ENCODE results near the gene SKIC8.

Gene SKIC8

DNA sequence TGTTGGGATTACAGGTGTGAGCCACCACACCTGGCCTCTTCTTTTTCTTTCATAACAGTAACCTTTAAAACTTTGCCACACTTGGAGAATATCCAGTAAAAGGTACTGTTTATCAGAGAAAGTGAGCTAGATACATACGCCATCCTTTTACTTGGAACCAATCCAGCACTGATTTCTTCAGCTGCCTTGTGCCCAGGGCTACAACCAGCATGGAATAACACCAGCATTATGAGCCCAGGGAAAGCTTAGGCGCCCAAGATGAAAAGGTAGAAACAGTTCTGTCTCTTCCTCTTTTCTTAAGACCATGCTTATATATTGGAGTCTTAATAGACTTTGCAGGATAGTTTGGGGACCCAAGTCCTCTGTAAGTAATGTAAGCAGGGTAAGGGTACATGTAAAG is 8.4 kb downstream of the SKIC8 start:
- no peak for DNase-seq

- DNase-seq = no peak
Observed at GRCh38 chr15:78290222-78290621, 9.2 kb downstream of the SKIC8 start.

GRCh38 chr15:78284758-78285157 is 14.7 kb downstream of the SKIC8 start:
- DNase-seq = no peak

GRCh38 chr15:78282324-78282723 is 17.1 kb downstream of the SKIC8 start:
- no peak for DNase-seq

DNA sequence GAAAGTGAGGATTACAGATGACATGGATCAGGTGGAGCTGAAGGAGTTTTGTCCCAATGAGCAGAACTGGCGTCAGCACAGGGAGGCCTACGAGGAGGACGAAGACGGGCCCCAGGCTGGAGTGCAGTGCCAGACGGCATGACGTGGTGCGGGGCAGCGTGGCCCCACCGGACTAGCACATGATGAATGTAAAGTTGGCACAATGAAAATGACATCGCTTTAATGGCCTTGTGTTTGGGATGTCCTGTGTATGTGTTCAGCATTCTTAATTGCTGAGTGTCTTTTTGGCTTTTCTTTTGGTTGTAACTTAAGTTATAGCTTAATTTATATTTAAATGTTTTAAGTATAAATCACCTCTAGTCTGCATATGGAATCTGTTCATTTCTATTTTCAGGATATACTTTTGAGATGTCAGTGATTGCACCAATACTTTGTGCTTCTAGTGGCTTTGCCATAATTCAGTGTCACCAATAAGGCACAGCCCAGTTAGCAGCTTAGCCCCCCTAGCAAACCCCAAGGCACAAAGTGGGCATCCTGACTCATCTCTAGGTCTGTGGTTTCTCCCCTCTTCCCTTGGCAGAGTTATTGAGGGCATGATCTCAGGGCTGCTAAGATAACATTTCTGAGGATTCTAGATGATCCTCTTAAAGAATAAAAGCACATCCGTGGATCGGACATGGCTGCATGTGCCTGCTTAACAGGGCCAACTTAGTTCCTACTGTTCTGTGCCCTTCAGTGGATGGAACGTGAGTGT is 18.9 kb downstream of the SKIC8 start:
- DNase-seq = peak; percentile 57

GRCh38 chr15:78276064-78276943 is 23.1 kb downstream of the SKIC8 start:
- DNase-seq = no peak

DNA sequence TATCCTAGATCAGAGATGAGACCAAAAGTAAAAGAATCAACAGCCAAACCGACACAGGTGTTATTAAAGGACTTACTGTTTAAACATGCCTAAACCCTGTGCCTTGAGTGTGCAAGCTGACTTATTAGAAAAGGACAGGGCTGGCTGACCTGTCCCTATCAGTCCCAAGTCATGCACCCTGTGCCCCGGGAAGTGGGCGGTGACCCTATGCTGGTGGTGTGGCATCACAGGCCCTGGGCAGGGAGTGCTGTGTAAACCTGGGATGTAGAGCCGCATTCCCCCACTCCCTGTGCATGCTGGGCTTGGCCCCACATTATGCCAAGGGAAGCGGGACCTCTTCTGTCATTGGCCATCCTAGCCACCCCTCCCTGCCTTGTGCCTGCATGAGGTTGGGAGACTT is 24.4 kb downstream of the SKIC8 start:
- DNase-seq = no peak

DNA sequence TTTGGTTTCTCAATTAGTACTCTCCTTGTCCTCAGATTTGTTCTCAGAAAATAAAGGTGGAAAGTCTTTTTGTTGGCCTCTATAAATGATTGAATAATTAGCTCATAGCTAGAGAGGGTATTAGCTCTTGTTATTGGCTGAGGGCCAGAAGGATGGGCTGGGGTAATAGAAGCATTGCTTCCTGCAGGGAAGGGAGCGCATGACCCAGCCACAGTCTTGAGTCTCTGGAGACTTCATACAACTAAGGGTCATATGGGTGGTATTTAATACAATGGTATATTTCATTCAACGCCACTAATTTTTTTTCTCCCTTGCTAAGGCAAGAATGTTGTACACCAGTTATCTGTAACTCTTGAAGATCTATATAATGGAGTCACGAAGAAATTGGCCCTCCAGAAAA is 26.6 kb downstream of the SKIC8 start:
- DNase-seq = no peak

DNA sequence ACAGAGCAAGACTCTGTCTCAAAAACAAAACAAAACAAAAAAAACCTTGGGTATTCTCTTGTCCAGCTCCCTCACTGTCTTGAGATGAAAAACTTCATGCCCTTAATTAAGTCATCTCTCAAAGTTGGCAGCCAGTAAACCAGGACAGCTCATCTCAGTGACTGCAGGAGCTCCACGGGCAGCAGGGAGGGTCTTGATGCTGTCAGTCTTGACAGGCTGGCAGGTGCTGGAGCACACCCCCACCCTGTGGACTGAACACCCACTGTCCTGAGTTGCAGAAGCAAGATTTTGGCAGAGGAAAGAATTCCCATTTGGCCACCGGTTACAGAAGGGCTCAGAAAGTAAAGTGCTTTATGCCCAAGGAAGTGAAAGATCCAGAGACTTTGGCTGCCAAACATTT is 27.1 kb downstream of the SKIC8 start:
- DNase-seq = no peak

- DNase-seq = no peak
Observed at GRCh38 chr15:78266806-78267205, 32.6 kb downstream of the SKIC8 start.

DNA sequence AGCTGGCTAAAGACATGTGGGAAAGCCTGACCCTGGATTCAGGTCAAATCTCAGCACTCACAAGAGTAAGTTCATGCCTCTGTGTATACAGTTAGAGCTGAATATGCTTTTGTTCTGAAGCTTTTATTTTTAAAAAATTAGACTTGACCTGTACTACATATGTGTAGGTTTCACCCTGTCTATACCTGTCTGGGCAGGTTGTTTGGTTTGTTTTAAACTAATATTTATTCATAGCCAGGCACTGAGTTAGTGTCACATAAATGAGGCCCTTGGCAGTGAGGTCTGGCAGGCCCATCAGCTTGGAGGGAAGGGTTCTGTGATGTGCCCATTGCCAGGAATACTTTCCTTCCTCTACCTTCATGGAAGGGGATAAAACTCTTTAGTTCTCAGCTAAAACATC is 33.2 kb downstream of the SKIC8 start:
- DNase-seq = no peak

- DNase-seq = peak; percentile 55
Observed at GRCh38 chr15:78265752-78266224, 33.6 kb downstream of the SKIC8 start.

- DNase-seq = no peak
Observed at GRCh38 chr15:78265137-78265460, 34.3 kb downstream of the SKIC8 start.

GRCh38 chr15:78264304-78265136 is 34.9 kb downstream of the SKIC8 start, which contains the start of gene DNAJA4:
Gene DNAJA4, plus strand, starts transcription at chr15:78264562. Its CDS starts 202 bp downstream, at chr15:78264764.
- peak; percentile 46 for DNase-seq

DNA sequence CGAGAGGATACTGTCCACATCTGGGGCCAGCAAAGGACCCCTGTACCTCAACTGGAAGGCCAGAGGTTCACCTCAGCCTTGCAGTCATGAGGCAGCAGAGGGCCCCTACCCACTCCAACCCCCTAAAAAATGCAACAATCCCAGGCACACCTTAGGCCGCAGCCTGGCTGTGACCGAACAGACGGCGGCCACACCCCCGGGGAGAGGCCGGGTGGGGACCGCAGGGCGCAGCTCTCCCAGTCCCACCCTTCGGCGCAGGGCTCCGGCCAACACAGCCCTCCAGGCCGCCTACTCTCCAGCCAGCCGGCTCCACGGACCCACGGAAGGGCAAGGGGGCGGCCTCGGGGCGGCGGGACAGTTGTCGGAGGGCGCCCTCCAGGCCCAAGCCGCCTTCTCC is 35.5 kb downstream of the SKIC8 start:
- no peak for DNase-seq

- DNase-seq = no peak
Observed at GRCh38 chr15:78263351-78263781, 36.0 kb downstream of the SKIC8 start.

DNA sequence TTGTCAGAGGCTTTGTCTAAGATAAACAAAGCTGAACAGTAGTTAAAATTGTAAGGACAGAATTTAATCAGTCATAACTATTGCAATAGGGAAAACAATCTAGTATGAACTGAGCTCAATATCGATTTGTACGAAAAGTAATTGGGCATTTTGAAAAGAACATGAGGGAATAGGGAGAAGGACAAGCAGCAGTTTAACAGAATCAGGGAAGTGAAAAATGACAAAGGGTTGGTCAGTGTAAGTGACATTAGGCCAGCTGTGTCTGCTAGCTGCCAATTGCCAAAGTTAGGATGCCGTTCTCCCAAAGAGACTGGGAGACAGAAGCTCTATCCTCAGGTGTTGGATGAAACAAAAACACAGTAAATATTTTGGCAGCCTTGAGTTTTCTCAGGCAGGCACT is 38.3 kb downstream of the SKIC8 start:
- no peak for DNase-seq

DNA sequence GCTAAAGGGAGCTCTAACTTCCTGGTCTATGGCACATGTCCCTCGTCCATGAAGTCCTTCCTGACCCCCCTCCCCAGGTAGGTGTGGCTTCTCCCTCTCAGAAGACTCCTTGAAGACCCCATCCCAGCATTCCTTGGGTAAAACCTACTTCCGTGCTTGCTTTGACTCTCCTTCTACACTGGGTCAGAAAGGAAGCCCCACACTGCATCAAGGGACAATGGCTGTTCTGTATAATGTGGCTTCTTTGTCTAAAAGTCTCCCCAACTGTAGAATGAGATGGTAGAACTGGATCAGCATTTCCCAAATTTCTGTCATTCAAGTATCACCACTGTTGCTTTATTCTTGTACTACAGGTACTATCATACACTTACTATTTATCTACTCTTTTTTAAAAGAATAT is 38.9 kb downstream of the SKIC8 start:
- no peak for DNase-seq

DNA sequence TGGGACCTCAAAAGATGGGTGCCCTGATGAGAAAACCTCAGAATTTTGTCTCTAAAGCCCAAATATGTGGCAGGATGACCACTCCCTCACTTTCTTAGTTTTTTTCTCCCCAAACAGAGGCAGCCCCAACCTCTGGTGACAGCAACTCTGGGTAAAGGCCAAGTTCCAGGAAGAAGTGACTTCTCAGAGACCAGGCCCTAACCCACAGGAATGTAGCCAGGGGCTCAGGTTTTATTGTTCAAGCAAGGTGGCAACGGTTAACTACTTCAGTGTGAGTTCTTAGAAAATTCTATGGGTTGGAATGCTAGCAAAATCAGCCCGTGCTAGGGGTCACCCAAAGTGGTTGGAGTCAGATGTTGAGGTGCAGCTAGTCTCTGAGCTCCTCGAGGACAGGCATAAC is 40.2 kb downstream of the SKIC8 start:
- DNase-seq = no peak

DNA sequence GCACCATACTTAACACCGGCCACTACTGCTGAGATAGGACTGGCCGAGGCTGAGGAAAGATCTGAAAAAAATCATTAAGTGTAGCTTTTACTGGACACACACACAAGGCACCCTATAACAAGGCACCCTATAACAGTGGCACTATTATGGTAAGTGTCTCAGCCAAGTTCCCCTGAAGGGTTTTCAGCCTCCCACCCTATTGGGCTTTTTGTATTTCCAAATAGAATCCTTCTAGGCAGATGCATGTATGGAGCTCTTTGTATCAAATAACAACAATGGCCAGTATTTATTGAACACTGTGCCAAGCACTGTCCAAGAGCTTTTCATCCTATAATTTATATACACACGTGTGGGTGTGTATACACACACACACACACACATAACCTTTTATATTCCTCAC is 41.7 kb downstream of the SKIC8 start:
- no peak for DNase-seq

DNA sequence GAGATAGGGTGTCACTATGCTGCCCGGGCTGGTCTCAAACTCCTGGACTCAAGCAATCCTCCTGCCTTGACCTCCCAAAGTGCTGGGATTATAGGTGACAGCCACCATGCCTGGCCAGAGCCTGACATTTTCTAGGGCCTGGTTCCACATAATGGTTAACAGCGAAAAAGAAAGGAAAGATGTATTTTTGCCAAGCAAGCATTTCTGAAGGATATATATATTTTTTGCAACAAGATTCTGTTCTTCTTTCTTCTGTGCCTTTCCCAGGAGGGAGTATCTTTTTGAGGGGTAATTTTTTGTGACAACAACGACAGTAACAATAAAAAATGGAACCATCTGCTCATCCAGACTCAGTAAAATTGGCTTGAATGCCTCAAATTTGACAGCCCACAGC is 43.4 kb downstream of the SKIC8 start:
- no peak for DNase-seq

GRCh38 chr15:78255421-78256043 is 43.9 kb downstream of the SKIC8 start:
- DNase-seq = no peak

All from fibroblast of skin of back (primary cell).